ENCODE data around the gene ABHD10.

ABHD10 gene

DNA sequence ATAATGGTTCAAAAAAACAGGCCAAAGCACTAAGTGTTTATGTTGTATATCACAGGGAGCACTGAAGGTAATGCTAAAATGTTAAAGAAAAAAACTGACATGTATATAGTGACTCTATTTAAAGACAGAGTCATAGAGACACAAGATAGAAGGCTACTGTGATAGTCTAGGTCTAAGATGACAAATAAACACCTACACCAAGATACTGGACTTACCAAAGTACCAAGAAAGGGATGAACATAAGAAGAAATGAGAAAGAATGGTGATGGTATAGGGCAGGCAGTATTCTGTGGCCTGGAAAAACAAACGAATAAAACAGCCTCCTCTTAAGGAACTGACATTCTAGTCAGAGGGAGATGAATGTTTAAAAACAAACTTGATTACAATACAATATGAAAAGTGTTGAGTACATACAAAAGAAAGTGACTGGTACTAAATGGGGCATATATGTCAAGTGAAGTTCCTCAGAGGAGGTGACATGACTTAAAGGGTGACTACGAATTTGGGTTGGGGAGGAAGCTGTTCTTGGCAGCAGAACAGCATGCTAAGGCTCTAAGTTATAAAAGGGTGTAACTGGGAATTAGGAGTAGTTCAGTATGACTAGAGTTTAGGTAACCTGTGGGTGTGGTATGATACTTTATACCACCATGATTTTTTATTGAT lies 5.9 kb downstream of the ABHD10 start:
- TF ChIP-seq, protein P1, sequence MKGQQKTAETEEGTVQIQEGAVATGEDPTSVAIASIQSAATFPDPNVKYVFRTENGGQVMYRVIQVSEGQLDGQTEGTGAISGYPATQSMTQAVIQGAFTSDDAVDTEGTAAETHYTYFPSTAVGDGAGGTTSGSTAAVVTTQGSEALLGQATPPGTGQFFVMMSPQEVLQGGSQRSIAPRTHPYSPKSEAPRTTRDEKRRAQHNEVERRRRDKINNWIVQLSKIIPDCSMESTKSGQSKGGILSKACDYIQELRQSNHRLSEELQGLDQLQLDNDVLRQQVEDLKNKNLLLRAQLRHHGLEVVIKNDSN (IDR thresholded peaks at IDR 0.05): no peak
- no peak for TF ChIP-seq ZBTB7A (IDR thresholded peaks at IDR 0.05; ENCODE audit: low read depth)
- no peak for TF ChIP-seq YY1 (IDR thresholded peaks at IDR 0.05; ENCODE audit: low read depth)
- no peak for TF ChIP-seq CREB1 (IDR thresholded peaks at IDR 0.05; ENCODE audit: low read depth)
- no peak for TF ChIP-seq EGR1 (IDR thresholded peaks at IDR 0.05)
- TF ChIP-seq FOXM1 (IDR thresholded peaks at IDR 0.05; ENCODE audit: borderline replicate concordance, low read depth): no peak
- TF ChIP-seq, protein P2, sequence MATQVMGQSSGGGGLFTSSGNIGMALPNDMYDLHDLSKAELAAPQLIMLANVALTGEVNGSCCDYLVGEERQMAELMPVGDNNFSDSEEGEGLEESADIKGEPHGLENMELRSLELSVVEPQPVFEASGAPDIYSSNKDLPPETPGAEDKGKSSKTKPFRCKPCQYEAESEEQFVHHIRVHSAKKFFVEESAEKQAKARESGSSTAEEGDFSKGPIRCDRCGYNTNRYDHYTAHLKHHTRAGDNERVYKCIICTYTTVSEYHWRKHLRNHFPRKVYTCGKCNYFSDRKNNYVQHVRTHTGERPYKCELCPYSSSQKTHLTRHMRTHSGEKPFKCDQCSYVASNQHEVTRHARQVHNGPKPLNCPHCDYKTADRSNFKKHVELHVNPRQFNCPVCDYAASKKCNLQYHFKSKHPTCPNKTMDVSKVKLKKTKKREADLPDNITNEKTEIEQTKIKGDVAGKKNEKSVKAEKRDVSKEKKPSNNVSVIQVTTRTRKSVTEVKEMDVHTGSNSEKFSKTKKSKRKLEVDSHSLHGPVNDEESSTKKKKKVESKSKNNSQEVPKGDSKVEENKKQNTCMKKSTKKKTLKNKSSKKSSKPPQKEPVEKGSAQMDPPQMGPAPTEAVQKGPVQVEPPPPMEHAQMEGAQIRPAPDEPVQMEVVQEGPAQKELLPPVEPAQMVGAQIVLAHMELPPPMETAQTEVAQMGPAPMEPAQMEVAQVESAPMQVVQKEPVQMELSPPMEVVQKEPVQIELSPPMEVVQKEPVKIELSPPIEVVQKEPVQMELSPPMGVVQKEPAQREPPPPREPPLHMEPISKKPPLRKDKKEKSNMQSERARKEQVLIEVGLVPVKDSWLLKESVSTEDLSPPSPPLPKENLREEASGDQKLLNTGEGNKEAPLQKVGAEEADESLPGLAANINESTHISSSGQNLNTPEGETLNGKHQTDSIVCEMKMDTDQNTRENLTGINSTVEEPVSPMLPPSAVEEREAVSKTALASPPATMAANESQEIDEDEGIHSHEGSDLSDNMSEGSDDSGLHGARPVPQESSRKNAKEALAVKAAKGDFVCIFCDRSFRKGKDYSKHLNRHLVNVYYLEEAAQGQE (IDR thresholded peaks at IDR 0.05; ENCODE audit: low read depth): no peak
- TF ChIP-seq NFIC (IDR thresholded peaks at IDR 0.05): no peak
- TF ChIP-seq RAD21 (IDR thresholded peaks at IDR 0.05; ENCODE audit: low read depth): no peak
- TF ChIP-seq EP300 (IDR thresholded peaks at IDR 0.05; ENCODE audit: borderline replicate concordance): no peak
- no peak for TF ChIP-seq TEAD4 (IDR thresholded peaks at IDR 0.05)
- no peak for TF ChIP-seq TAF1 (IDR thresholded peaks at IDR 0.05; ENCODE audit: low read depth)
- TF ChIP-seq TCF12 (IDR thresholded peaks at IDR 0.05; ENCODE audit: low read depth): no peak
- TF ChIP-seq CEBPB (IDR thresholded peaks at IDR 0.05): no peak
- TF ChIP-seq, protein P3, sequence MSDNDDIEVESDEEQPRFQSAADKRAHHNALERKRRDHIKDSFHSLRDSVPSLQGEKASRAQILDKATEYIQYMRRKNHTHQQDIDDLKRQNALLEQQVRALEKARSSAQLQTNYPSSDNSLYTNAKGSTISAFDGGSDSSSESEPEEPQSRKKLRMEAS (IDR thresholded peaks at IDR 0.05): no peak

DNA sequence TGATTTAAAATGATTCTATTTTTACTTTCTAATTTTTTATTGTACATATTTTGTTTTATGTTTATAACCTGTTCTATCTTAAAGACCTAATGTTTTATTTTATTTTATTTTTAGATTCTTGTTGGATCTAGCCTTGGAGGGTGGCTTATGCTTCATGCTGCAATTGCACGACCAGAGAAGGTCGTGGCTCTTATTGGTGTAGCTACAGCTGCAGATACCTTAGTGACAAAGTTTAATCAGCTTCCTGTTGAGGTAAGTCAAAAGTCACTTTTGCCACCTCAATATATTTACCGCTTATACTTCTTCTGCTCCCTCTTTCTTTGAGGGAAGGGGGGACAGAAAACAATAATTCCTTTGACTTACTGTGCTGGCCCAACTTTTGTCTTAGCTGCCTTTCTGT lies 8.0 kb downstream of the ABHD10 start:
- TF ChIP-seq CREB1 (IDR thresholded peaks at IDR 0.05; ENCODE audit: low read depth): no peak
- no peak for TF ChIP-seq TCF12 (IDR thresholded peaks at IDR 0.05; ENCODE audit: low read depth)
- TF ChIP-seq NFIC (IDR thresholded peaks at IDR 0.05): no peak
- TF ChIP-seq FOXM1 (IDR thresholded peaks at IDR 0.05; ENCODE audit: borderline replicate concordance, low read depth): no peak

DNA sequence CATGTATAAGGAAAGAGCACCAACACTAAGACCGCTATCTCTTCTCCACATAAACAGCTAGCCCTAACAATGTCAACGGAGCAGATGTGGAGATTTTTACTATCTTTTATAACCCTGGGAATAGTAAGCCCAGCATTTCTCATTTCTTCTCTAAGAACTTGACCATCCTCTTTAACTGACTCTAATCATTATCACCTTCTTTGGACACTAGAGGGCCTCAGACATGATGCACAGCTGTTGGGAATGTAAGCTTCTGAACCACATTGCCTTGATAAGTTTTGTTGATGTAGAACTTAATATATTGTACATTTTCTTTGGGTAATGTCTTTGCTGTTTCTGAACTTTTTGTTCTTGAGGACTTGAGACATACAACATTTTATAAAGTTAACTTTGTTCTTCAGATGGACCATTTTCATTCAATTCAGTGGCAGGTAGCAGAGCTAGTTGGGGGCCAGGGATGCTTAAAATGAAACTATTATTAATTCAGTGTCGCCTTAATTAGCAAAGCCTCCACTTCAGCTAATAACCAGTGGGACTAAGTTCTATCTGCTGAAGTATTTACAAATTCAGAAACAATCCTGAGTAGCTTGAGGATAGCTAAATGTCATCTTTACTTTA lies 10.3 kb downstream of the ABHD10 start:
- TF ChIP-seq, protein P3 (IDR thresholded peaks at IDR 0.05): no peak
- peak; percentile 75 for TF ChIP-seq RAD21 (IDR thresholded peaks at IDR 0.05; ENCODE audit: low read depth)

DNA sequence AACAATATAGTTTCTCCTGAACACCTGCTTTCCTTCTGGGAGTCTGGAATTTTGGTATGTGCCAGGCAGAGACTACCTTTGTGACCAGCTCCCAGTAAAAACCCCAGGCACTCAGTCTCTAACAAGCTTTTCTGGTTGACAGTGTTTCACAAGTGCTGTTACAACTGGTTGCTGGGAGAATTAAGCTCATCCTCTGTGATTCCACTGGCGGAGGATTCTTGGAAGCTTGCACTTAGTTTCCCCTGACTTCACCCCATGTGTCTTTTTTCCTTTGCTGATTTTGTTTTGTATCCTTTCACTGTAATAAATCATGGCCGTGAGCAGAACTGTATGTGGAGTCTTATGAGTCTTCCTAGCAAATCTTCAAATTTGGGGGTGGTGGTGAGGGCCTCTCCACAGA lies 14.2 kb downstream of the ABHD10 start:
- TF ChIP-seq CEBPB (IDR thresholded peaks at IDR 0.05): no peak
- no peak for TF ChIP-seq EP300 (IDR thresholded peaks at IDR 0.05; ENCODE audit: borderline replicate concordance)
- no peak for TF ChIP-seq CREB1 (IDR thresholded peaks at IDR 0.05; ENCODE audit: low read depth)
- TF ChIP-seq, protein P1 (IDR thresholded peaks at IDR 0.05): no peak

DNA sequence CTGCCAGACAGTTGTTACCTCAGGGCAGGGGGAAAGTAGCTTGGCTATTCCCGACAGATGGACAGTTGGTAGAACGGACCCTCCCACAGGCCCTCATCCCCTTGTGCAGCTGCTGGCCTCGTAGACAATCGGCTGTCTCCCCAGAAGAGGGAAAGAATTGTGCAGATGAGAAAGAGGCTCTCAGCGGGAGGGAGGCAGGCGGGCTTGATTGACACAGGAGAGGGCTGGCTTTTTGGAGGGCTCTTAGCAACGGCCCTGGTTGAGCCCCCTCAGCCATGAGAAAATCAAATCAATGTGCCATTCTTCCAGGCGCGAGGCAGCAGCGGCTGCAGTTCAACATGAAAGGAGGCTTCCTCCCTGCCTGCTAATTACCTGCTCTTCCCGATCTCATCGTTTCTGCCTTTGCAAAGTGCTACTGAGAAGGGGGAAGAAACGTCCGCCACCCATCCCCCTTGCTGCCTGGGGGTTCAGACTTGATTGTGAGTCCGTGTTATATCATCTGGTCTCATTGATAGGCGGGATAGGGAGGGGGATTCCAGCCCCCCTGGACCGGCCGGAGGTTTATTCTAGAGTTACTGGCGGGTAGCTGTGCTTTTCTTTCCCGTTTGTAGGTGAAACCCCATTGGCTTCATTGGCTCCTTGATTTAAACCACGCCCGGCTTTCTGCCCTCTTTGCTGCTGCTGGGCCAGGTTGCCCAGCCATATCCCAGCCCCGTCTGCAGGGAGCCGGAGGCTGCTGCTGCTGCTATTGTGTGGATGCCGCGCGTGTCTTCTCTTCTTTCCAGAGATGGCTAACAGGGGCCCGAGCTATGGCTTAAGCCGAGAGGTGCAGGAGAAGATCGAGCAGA lies 20.0 kb downstream of the ABHD10 start, which contains the start of gene TAGLN3:
Gene TAGLN3, plus strand, starts transcription at position 287 of the 848 bp plus-strand sequence. Its CDS starts 501 bp downstream, at position 788.
- TF ChIP-seq, protein P2 (IDR thresholded peaks at IDR 0.05; ENCODE audit: low read depth): no peak
- peak; percentile 57; the same call in 1 of the 2 replicates for TF ChIP-seq ZBTB7A (IDR thresholded peaks at IDR 0.05; ENCODE audit: low read depth)
- TF ChIP-seq, protein P3 (IDR thresholded peaks at IDR 0.05): peak; percentile 35; the same call in 1 of the 2 replicates
